BLaER1 (cell line): Measurements from ENCODE around the gene TEAD3.
A peak's percentile ranks its signal among the peaks of the same experiment; 100 is the strongest.

Experiments
- H3K27ac ChIP-seq: shearing (Covaris generic); formaldehyde crosslinking; 2 replicates; pipeline ENCODE4 v1.8.1; 2022
- H3K27me3 ChIP-seq: shearing (Covaris generic); formaldehyde crosslinking; 2 replicates; pipeline ENCODE4 v1.8.1; 2022
- H3K36me3 ChIP-seq: shearing (Covaris generic); formaldehyde crosslinking; 2 replicates; pipeline ENCODE4 v1.8.1; 2022
- H3K4me1 ChIP-seq: shearing (Covaris generic); formaldehyde crosslinking; 2 replicates; pipeline ENCODE4 v1.8.1; 2022
- H3K4me2 ChIP-seq: shearing (Covaris generic); formaldehyde crosslinking; 2 replicates; pipeline ENCODE4 v1.8.1; 2022
- H3K4me3 ChIP-seq: shearing (Covaris generic); formaldehyde crosslinking; 2 replicates; pipeline ENCODE4 v1.8.1; 2022
- H3K9ac ChIP-seq: shearing (Covaris generic); formaldehyde crosslinking; 2 replicates; pipeline ENCODE4 v1.8.1; 2022
- H3K9me3 ChIP-seq: shearing (Covaris generic); formaldehyde crosslinking; 2 replicates; pipeline ENCODE4 v1.8.1; 2022
- H4K20me1 ChIP-seq: shearing (Covaris generic); formaldehyde crosslinking; 2 replicates; pipeline ENCODE4 v1.8.1; 2022
- Cebpa-rat ChIP-seq: shearing (Covaris generic); IDR thresholded peaks from 2 replicates; pipeline ENCODE4 v1.8.1; 2022

Gene TEAD3

GRCh38 chr6:35503534-35503933 is 6.7 kb upstream of the TEAD3 start:
- H3K27me3 ChIP-seq: peaks cover 14% of the 10 kb centered on the region
- H4K20me1 ChIP-seq: no peaks in the 10 kb centered on the region
- no peak overlapping the region for H3K4me3 ChIP-seq
- TF ChIP-seq Cebpa-rat: no peak
- H3K27ac ChIP-seq: no peak overlapping the region
- no peaks in the 10 kb centered on the region for H3K36me3 ChIP-seq
- H3K4me1 ChIP-seq: peaks cover 21% of the 10 kb centered on the region
- H3K9me3 ChIP-seq: no peaks in the 10 kb centered on the region
- H3K9ac ChIP-seq: no peak overlapping the region
- H3K4me2 ChIP-seq: peak overlapping the region; percentile 50

- TF ChIP-seq Cebpa-rat: no peak
- Histone ChIP-seq H3K4me2 (no peak overlapping the region), H3K4me3 (no peak overlapping the region), H3K36me3 (no peaks in the 10 kb centered on the region), H3K9me3 (no peaks in the 10 kb centered on the region), H3K27ac (no peak overlapping the region), H4K20me1 (no peaks in the 10 kb centered on the region), H3K9ac (no peak overlapping the region), H3K4me1 (peaks cover 27% of the 10 kb centered on the region), H3K27me3 (peaks cover 26% of the 10 kb centered on the region)
These were observed 4.9 kb upstream of the TEAD3 start for GRCh38 chr6:35501784-35502183.

GRCh38 chr6:35500782-35501181 is 3.9 kb upstream of the TEAD3 start:
- Histone ChIP-seq H3K9ac (no peak overlapping the region), H3K27me3 (peaks cover 26% of the 10 kb centered on the region), H3K4me2 (no peak overlapping the region), H4K20me1 (peaks cover under 1% of the 10 kb centered on the region), H3K4me1 (peaks cover 34% of the 10 kb centered on the region), H3K9me3 (no peaks in the 10 kb centered on the region), H3K4me3 (no peak overlapping the region), H3K36me3 (no peaks in the 10 kb centered on the region), H3K27ac (no peak overlapping the region)
- TF ChIP-seq Cebpa-rat: no peak

GRCh38 chr6:35499372-35499771 is 2.5 kb upstream of the TEAD3 start:
- Histone ChIP-seq H3K27ac (no peak overlapping the region), H4K20me1 (peaks cover 15% of the 10 kb centered on the region), H3K9me3 (no peaks in the 10 kb centered on the region), H3K36me3 (no peaks in the 10 kb centered on the region), H3K4me1 (peaks cover 48% of the 10 kb centered on the region), H3K27me3 (peaks cover 26% of the 10 kb centered on the region), H3K4me3 (no peak overlapping the region), H3K4me2 (no peak overlapping the region), H3K9ac (no peak overlapping the region)
- TF ChIP-seq Cebpa-rat: no peak

- peak overlapping the region; percentile 85; the same call in 1 of the 2 replicates for H3K4me3 ChIP-seq
- H3K27me3 ChIP-seq: peaks cover 17% of the 10 kb centered on the region
- H3K9me3 ChIP-seq: no peaks in the 10 kb centered on the region
- no peak overlapping the region for H3K27ac ChIP-seq
- H3K9ac ChIP-seq: peak overlapping the region; percentile 83; the same call in 1 of the 2 replicates
- H3K36me3 ChIP-seq: no peaks in the 10 kb centered on the region
- H3K4me1 ChIP-seq: peaks cover 50% of the 10 kb centered on the region
- H4K20me1 ChIP-seq: peaks cover 23% of the 10 kb centered on the region
- no peak for TF ChIP-seq Cebpa-rat
- H3K4me2 ChIP-seq: peak overlapping the region; percentile 100
These were observed 1.7 kb upstream of the TEAD3 start for GRCh38 chr6:35498422-35499067.

GRCh38 chr6:35497571-35498421 is 917 bp upstream of the TEAD3 start:
- peak overlapping the region; percentile 83 for H3K27ac ChIP-seq
- H3K36me3 ChIP-seq: no peaks in the 10 kb centered on the region
- H3K9me3 ChIP-seq: no peaks in the 10 kb centered on the region
- peak overlapping the region; percentile 83 for H3K9ac ChIP-seq
- H4K20me1 ChIP-seq: peaks cover 31% of the 10 kb centered on the region
- peaks cover 13% of the 10 kb centered on the region for H3K27me3 ChIP-seq
- TF ChIP-seq Cebpa-rat: no peak
- peak overlapping the region; percentile 85 for H3K4me3 ChIP-seq
- peaks cover 53% of the 10 kb centered on the region for H3K4me1 ChIP-seq
- H3K4me2 ChIP-seq: peak overlapping the region; percentile 100

- peaks cover 46% of the 10 kb centered on the region for H4K20me1 ChIP-seq
- H3K4me2 ChIP-seq: peak overlapping the region; percentile 93
- peak overlapping the region; percentile 29; the same call in 1 of the 2 replicates for H3K9ac ChIP-seq
- H3K4me3 ChIP-seq: peak overlapping the region; percentile 85
- H3K4me1 ChIP-seq: peaks cover 69% of the 10 kb centered on the region
- peaks cover 13% of the 10 kb centered on the region for H3K27me3 ChIP-seq
- no peaks in the 10 kb centered on the region for H3K9me3 ChIP-seq
- H3K36me3 ChIP-seq: no peaks in the 10 kb centered on the region
- H3K27ac ChIP-seq: no peak overlapping the region
- no peak for TF ChIP-seq Cebpa-rat
These were observed 641 bp downstream of the TEAD3 start for GRCh38 chr6:35496036-35496840.

- peak overlapping the region; percentile 93 for H3K4me2 ChIP-seq
- TF ChIP-seq Cebpa-rat: no peak
- H3K27ac ChIP-seq: no peak overlapping the region
- H3K9ac ChIP-seq: peak overlapping the region; percentile 29; the same call in 1 of the 2 replicates
- H3K36me3 ChIP-seq: no peaks in the 10 kb centered on the region
- H3K4me3 ChIP-seq: 0 out of 2 replicates have a peak overlapping the region, but pooled peaks have one; percentile 13
- H3K27me3 ChIP-seq: peaks cover 13% of the 10 kb centered on the region
- peaks cover 77% of the 10 kb centered on the region for H3K4me1 ChIP-seq
- no peaks in the 10 kb centered on the region for H3K9me3 ChIP-seq
- H4K20me1 ChIP-seq: peaks cover 47% of the 10 kb centered on the region
These were observed 1.4 kb downstream of the TEAD3 start for GRCh38 chr6:35495258-35496035.

GRCh38 chr6:35494161-35494563 is 2.7 kb downstream of the TEAD3 start:
- no peaks in the 10 kb centered on the region for H3K9me3 ChIP-seq
- peaks cover 13% of the 10 kb centered on the region for H3K27me3 ChIP-seq
- H3K4me2 ChIP-seq: peak overlapping the region; percentile 93
- peak overlapping the region; percentile 14; the same call in 1 of the 2 replicates for H3K27ac ChIP-seq
- H3K4me1 ChIP-seq: peaks cover 84% of the 10 kb centered on the region
- peaks cover 47% of the 10 kb centered on the region for H4K20me1 ChIP-seq
- no peaks in the 10 kb centered on the region for H3K36me3 ChIP-seq
- H3K4me3 ChIP-seq: 0 out of 2 replicates have a peak overlapping the region, but pooled peaks have one; percentile 5
- H3K9ac ChIP-seq: peak overlapping the region; percentile 43; the same call in 1 of the 2 replicates
- no peak for TF ChIP-seq Cebpa-rat
